Stomach (tissue), 4 donors: ENCODE results near the gene CLIC6.

Source experiments
- CTCF ChIP-seq, 7 experiments: fragments of 450-650 bp in 4 of 7; fragments of 200-600 bp in 3 of 7; sonication (generic) in 3 of 7; IDR thresholded peaks; one replicate each; pipeline ENCODE4 v1.5.1; 2016 to 2019; ENCODE audit warnings: antibody characterized with exemption in 7 of 7, control low read depth in 2 of 7, mild to moderate bottlenecking in 1 of 7
- EP300 ChIP-seq: sonication (generic); formaldehyde crosslinking; IDR thresholded peaks from one replicate; pipeline ENCODE4 v1.6.1; 2017; ENCODE audit warnings: antibody characterized with exemption

- TF ChIP-seq CTCF (IDR thresholded peaks at IDR 0.05) (no peak), EP300 (no peak)
Observed at GRCh38 chr21:34673006-34673405, 4.2 kb downstream of the CLIC6 start.
